Stimulated activated CD8-positive, alpha-beta memory T cell treated with anti-CD3 and anti-CD28 coated beads, Interleukin-4, amount 100 ng/mL, for 24 hours (primary cell): ENCODE data around the gene FUCA1.

Source experiments
- DNase-seq: peaks from one replicate; pipeline ENCODE4 v3.0.0-alpha.2; 2020; ENCODE audit warnings: low read depth

FUCA1 gene

DNA sequence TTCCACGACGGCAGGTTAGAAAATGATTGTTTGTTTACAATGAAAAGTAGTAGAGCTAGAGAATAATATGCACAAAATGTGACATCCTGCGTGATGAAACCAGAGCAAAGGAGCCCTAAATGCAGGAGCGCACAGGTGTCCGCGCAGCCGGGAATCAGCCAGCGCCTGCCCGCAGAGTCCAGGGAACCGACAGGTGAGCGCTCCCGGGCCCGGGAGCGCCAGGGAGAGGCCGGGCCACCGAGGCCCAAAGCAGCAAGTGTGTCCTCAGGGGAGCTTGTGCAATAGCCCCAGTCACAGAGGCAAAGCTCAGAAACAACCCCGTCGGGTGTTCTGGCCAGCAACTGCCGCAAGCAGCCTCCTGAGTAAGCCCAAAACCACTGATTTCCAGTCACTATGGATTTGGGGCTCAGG is 66.7 kb downstream of the FUCA1 start:
- no peak for DNase-seq

DNA sequence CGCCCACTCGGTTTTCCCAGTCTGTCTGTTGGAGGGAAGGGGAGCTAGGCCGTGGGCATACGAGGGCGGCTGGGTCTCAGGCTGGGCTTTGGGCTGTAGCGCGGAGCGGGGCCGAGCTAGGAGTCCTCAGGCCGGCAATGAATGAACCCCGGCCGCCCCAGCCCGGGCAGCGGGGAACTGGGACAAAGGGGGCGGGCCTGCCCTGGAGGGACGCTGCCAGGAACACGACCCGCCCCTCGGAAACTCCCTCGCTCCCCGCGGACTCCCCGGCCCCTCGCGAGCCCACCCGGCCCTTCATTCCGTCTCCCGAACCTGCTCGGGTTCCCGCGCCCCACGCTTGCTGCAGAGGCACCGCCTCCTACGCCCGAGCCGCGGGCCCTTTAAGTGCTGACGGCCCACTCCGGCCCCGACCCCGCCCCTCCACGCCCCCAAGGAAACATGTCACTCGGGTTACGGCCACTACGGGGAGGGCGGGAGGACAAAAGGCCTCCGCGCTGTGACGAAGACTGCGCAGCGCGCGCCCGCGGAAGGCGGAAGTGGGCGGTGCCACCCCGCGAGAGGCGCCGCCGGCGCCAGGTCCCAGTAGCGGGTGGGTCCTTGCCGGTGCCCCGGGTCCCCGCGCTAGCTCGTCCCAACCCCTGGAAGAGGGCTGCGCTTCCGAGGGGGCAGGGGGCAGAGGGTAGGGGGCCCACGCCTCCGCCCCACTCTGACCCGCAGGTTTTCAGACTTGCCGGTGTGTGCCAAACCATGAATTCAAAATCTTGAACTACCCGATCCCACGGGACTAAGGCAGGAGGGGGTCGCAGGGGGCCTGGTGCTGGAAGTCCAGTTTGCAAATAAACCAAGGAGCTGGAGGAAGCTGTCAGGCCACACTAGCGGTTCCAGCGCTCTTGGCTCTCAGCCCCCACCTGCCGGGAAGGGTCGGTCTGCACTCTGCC is 67.4 kb downstream of the FUCA1 start, which contains the start of gene GALE:
Gene GALE, minus strand, starts transcription at position 355 of the 938 bp plus-strand sequence. CDS start 1,747 bp downstream, outside the sequence.
- peak; percentile 97 for DNase-seq

DNA sequence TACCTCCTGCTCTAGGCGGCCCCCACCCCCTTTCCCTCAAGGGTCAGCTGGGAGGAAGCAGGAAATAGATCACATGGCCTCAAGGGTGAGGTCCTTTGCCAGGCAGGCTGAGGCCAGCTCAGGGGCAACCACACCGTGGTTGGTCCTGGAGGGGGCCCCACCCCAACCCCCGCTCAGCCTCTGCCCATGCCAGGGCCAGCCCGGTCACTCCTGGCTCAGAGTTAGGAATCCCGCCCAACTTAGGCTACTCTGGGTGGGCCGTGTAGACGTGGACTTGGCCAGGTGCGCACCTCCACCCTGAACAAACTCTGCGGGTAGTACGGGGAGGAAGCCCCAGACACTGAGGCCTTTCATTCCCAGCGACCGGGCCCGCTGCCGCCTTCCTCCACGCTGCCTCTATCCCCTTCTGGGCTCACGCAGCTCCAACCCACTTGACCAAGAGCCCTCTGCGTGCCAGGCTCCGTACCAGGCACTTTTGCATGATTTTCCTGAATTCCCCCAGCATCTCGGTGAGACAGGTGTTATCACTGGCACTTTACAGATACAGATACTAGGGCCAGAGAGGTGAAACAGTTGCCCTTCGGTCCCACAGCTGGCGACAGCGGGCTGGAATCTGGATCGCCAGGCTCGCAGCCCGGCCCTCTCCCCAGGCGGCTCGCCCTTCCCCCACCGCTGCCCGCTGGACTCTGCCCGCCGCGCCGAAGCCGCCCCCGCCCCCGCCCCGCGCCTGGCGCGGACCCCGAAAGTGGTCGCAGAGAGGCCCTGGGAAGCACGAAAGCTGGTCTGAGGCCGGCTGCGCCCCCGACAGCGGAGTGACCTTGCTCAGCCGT is 68.3 kb downstream of the FUCA1 start:
- DNase-seq = no peak

DNA sequence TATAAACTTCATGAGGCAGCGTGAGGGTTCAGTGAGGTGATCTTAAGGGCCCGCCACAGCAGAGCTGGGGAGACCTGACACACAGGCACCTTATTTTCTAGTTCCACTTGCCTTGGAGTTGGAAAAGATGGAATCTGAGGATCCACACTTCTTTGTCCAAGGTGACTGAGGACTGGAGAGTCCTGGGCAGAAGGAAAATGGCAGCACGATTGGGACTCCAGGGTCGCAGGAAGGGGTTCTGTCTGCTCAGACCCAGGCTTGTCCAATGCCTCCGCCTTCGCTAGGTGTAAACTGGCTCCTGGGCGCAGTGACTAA is 68.9 kb downstream of the FUCA1 start:
- no peak for DNase-seq

DNA sequence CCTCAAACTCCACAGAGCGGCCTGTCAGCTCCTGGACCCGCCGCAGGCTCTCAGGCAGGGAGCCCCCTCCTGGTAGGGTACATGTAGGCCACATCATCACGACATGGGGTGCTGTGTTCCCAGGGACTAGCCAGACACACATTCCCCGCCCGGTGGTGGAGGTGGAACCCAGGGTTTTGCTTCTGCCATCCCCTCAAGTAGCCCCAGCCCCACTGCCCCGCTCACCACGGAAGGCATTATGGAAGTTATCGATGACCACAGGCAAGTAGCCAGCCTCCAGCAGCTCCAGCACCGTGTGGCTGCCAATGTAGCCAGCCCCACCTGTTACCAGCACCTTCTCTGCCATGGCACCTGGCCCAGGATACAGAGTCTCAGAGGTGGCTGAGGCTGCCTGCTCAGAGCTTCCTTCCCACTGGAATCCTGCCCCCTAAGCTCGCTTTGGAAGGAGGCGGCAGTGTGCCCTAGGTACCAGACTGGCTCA is 69.4 kb downstream of the FUCA1 start:
- no peak for DNase-seq

DNA sequence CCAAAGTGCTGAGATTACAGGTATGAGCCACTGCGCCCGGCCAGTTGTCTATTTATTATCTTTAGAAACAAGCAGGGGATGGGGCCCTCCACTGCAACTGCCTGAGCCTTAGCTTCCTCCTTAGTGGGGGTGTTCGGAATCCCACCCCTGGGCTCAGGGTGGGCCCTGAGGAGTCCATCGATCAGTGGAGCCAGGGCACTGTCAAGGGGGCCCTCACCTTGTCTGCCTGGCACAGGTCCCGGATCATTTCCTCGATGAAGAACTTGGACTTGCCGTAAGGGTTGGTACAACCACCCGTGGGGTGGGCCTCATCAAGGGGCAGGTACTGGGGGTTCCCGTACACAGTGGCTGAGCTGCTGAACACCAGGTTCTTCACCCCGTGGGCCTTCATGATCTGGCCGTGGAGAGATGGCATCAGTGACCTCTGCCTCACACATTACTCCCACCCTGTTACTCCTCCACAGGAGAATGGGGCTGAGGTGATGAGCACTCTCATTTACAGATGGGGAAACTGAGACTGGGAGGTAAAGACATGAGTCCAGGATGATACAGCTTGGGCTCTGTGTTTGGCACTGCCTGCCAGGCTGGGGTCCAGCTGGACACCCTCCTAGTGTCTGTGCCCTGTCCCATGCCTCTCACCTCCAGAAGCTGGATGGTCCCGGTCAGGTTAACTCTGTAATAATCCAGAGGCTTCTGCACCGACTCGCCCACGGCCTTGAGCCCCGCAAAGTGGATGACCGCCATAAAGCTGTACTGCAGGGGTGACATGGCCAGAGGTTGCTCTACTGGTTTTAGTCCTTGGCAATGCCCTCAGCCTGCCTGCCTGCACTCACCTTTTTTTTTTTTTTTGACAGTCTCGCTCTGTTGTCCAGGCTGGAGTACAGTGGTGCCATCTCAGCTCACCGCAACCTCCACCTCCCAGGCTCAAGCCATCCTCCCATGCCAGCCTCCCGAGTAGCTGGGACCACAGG is 70.3 kb downstream of the FUCA1 start:
- no peak for DNase-seq

DNA sequence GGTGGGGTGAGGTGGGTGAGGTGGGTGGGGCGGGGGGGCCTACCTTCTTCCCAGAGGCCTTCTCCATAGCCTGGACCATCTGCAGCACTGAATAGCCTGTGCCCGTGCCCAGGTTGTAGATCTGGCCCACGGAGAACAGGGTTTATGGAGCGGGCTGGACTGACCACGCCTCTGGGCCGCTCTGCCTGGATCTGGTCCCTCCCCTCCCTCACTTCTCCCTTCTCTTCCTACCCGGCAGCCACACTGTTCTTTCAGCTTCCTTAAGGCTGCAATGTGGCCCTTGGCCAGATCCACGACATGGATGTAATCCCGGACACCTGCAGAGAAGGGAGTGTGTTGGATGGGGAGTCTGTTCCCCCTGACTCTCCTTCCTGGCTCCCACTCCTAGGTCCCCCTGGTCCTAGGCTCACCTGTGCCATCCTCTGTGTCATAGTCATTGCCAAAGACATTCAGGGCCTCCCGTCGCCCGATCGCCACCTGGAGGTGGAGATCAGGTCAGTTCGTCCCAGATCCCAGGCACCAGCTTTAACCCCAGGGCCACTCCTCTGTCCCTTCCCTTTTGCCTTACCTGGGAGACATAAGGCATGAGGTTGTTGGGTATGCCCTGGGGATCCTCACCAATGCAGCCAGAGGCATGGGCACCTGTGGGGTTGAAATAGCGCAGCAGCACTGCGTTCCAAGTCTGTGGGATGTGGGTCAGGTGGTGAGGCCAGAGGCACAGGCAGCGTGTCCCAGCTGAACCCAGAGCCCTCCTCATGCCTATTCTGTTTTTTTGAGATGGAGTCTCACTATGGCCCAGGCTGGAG is 71.4 kb downstream of the FUCA1 start:
- no peak for DNase-seq

DNA sequence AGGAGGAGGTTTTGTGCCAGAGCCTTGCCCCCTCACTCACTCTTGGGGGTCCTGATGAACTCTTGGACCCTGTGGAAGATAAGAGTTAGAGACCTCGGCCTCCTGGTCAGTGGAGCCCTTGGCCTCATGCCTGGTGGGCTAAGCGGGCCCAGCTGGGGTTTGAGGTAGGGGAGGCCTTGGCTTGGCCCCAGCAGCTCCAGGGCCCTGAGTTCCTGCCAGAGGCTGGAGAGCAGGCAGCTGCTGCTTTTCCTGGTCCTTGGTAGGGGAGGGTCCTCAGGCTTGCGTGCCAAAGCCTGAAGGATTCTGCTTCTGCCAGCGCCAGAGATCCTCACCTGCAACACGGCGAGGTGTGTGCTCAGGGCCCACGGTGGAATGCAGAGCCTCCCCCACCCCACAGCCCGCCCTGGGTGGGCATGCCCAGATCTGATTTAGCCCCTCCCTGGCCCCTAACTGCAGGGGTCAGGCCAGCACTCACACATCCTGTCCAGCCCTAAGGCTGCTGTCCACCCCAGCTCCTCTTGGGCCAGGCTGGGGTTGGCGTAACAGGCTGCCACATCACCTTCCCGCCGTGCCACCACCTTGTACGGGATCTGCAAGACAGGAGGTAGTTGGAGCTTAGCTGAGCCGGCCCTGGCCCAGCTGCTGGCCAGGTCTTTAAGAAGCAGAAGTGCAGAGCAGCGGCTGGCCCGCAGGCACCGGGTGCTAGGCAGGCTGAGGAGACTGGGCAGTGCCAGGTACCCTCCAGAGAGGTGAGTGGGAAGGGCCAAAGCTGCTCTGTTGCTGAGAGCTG is 72.2 kb downstream of the FUCA1 start:
- no peak for DNase-seq
